ENCODE results near the gene RAB40C. TPM values are rescaled to one million over a fixed set of nuclear protein-coding genes. Genes with fewer than 3 reads are reported as not detected.

RAB40C gene
- total RNA-seq, 6 donors from 2014 or later = 40.5 to 101 (median 61.5) TPM

- ATAC-seq (ENCODE audit: low FRiP score in 2 of 2) (no peak), DNase-seq (no peak)
- no peak overlapping the region for H3K4me3 ChIP-seq
- H3K36me3 ChIP-seq = peaks cover 9 to 29% (median 29%) of the 10 kb centered on the region in 4 donors
- TF ChIP-seq EP300 (IDR thresholded peaks at IDR 0.05) = no peak
- H3K4me1 ChIP-seq = peaks cover 0 to 15% (median 6%) of the 10 kb centered on the region in 4 donors
- H3K9me3 ChIP-seq = no peaks in the 10 kb centered on the region
- no peak overlapping the region for H3K27ac ChIP-seq
- H3K27me3 ChIP-seq = peaks cover 1 to 21% (median 10%) of the 10 kb centered on the region in 4 donors
- 86 to 89% methylated on average over 15 to 21 of the region's 32 CpGs for WGBS, 2 donors
Observed at GRCh38 chr16:555528-556473, 34.1 kb upstream of the RAB40C start.

- Histone ChIP-seq H3K4me1 (peaks cover 0 to 17% (median 6%) of the 10 kb centered on the region in 4 donors), H3K27ac (no peak overlapping the region), H3K9me3 (no peaks in the 10 kb centered on the region), H3K4me3 (no peak overlapping the region), H3K27me3 (peaks cover 1 to 29% (median 14%) of the 10 kb centered on the region in 4 donors), H3K36me3 (peaks cover 9 to 25% (median 24%) of the 10 kb centered on the region in 4 donors)
- no peak for ATAC-seq (ENCODE audit: low FRiP score in 2 of 2)
- no peak for TF ChIP-seq EP300 (IDR thresholded peaks at IDR 0.05)
- no peak for TF ChIP-seq POLR2AphosphoS5 (IDR thresholded peaks at IDR 0.05)
- TF ChIP-seq CTCF (IDR thresholded peaks at IDR 0.05) = no peak
- TF ChIP-seq POLR2A (IDR thresholded peaks at IDR 0.05) = no peak
- no peak for DNase-seq
- WGBS, 2 donors = 84 to 86% methylated on average over 16 to 28 of the region's 32 CpGs
Observed at GRCh38 chr16:556474-557173, 33.2 kb upstream of the RAB40C start.

- Histone ChIP-seq H3K9me3 (no peaks in the 10 kb centered on the region), H3K27ac (no peak overlapping the region), H3K4me3 (no peak overlapping the region), H3K4me1 (peaks cover 0 to 17% (median 6%) of the 10 kb centered on the region in 4 donors), H3K36me3 (peaks cover under 1 to 14% (median 13%) of the 10 kb centered on the region in 4 donors), H3K27me3 (peaks cover 1 to 30% (median 14%) of the 10 kb centered on the region in 4 donors)
- DNase-seq = no peak
- TF ChIP-seq POLR2AphosphoS5 (IDR thresholded peaks at IDR 0.05) (no peak), POLR2A (IDR thresholded peaks at IDR 0.05) (no peak), EP300 (IDR thresholded peaks at IDR 0.05) (no peak), CTCF (IDR thresholded peaks at IDR 0.05) (no peak)
- 77 to 87% methylated on average over 8 to 23 of the region's 23 CpGs for WGBS, 2 donors
- no peak for ATAC-seq (ENCODE audit: low FRiP score in 2 of 2)
Observed at GRCh38 chr16:557463-558297, 32.2 kb upstream of the RAB40C start.

- 55 to 58% methylated on average over 17 to 19 of the region's 22 CpGs for WGBS, 2 donors
- ATAC-seq (ENCODE audit: low FRiP score in 2 of 2) (no peak), DNase-seq (no peak)
Observed at GRCh38 chr16:558298-559020, 31.4 kb upstream of the RAB40C start.

More at GRCh38 chr16:558298-559020, 31.4 kb upstream of the RAB40C start:
- Histone ChIP-seq H3K9me3 (no peaks in the 10 kb centered on the region), H3K4me3 (no peak overlapping the region), H3K27ac (no peak overlapping the region), H3K27me3 (peaks cover 1 to 30% (median 14%) of the 10 kb centered on the region in 4 donors), H3K4me1 (peaks cover 0 to 17% (median 6%) of the 10 kb centered on the region in 4 donors), H3K36me3 (peaks cover 0 to 8% (median 7%) of the 10 kb centered on the region in 4 donors)
- TF ChIP-seq CTCF (IDR thresholded peaks at IDR 0.05) = no peak
